ENCODE data around the gene ARL8A.
"Not testable (repeated sequence)": the region's sequence is repeated elsewhere in the genome, so short reads cannot be mapped to it uniquely, and the experiment has no call there.

The ARL8A gene

GRCh38 chr1:202144402-202145067 is at the start of gene ARL8A:
TSS of gene ARL8A (minus strand) at chr1:202144737. CDS start at chr1:202144572, 165 bp downstream.
- DNase-seq = no peak

- DNase-seq = no peak
These were observed 49.8 kb upstream of the ARL8A start for GRCh38 chr1:202194328-202194648.

DNA sequence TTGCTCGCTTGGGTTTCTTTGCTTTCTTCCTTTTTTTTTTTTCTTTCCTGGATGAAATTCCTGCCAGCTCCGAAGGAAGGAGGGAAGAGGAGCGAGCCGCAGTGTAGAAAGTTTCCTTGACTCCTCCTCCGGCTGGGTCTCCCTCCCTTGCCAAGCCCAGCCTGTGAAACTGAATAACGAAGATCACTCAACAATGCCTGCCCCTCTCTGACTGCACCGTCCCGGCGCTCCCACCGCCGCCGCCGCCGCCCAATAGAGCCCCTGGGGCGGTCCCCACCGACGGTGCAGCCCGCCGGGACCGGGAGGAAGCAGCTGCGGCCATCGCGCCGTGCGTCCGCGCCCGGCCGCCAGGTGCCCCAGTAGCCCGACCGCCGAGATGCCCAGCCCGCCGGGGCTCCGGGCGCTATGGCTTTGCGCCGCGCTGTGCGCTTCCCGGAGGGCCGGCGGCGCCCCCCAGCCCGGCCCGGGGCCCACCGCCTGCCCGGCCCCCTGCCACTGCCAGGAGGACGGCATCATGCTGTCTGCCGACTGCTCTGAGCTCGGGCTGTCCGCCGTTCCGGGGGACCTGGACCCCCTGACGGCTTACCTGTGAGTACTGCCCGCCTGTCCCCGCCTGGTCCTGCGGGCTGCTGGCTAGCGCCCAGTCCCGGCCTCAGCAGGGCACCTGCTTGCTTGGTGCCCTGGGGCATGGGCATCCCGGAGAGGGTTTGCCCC is 49.2 kb upstream of the ARL8A start, which contains the start of gene LGR6:
LGR6 (plus strand) TSS at position 186 of the 714 bp plus-strand sequence; CDS start at position 377, 191 bp downstream.
- DNase-seq = no peak

- no peak for DNase-seq
These were observed 48.5 kb upstream of the ARL8A start for GRCh38 chr1:202192770-202193613.

DNA sequence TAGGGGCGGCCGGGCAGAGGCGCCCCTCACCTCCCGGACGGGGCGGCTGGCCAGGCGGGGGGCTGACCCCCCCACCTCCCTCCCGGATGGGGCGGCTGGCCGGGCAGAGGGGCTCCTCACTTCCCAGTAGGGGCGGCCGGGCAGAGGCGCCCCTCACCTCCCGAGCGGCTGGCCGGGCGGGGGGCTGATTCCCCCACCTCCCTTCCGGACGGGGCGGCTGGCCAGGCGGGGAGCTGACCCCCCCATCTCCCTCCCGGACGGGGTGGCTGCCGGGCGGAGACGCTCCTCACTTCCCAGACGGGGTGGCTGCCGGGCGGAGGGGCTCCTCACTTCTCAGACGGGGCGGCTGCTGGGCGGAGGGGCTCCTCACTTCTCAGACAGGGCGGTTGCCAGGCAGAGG is 46.9 kb upstream of the ARL8A start:
- not testable (repeated sequence) for DNase-seq

GRCh38 chr1:202189918-202190715 is 45.6 kb upstream of the ARL8A start:
- DNase-seq = no peak

DNA sequence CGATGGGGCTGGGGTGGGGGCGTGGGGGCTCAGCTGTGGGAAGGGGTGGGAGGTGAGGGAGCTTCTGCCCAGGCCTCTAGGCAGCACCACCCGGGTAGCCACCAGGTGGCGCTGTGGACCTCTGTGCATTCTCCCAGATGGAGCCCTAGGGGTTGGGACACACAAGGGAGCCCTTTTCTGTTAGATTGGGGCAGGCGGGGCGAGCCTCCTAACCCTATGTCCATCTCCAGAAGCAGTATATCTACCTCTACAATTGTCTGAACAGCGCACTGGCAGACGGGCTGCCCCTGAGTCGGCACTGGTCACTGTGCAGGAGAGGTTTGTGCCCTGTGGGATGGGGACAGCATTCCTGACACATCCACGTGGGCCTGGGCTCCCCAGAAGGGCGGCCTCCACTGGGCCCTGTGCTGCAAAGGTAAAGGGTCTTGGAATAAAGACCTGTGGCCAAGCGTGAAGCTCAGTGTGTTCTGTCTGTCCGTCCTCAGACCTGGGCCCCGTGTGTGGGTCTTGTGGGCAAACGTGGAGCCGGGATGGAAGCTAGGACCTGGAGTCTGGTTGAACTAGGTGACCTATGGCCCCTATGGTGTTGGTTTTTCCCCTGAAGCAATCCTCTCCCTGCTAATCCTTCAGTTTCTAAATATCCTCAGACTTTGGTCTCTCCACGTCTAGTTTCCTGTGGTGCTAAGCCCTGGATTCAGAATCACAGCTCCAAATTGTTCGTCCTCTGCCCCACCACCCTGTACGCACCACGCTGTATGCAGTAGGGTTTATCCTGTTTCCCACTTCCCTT is 44.7 kb upstream of the ARL8A start:
- no peak for DNase-seq

- DNase-seq = no peak
These were observed 43.3 kb upstream of the ARL8A start for GRCh38 chr1:202187697-202188407.

DNA sequence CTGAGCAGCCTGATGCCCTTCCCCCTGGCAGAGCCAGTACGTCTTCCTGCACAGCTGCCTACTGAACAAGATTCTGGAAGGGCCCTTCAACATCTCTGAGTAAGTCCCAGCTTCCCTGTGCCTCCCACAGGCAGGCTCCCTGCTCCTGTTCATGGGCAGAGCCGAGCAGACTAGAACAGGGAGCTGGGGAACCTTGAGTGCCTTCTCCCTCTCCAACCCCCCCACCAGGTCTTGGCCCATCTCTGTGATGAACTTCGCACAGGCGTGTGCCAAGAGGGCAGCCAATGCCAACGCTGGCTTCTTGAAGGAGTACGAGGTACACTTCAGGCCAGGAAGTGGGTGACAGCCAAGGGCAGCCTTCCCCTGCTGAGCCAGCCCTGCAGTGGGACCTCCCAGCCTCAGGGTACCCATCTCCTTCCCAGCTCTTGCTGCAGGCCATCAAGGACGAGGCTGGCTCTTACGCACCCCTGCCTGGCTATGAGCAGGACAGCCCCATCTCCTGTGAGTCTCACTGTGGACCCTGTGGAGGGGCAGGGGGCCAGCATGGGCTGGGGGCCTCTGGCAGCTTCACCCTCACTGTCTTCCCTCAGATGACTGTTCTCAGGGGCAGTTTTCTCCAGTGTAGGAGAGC is 42.6 kb upstream of the ARL8A start:
- no peak for DNase-seq

- no peak for DNase-seq
These were observed 41.8 kb upstream of the ARL8A start for GRCh38 chr1:202186327-202186726.

DNA sequence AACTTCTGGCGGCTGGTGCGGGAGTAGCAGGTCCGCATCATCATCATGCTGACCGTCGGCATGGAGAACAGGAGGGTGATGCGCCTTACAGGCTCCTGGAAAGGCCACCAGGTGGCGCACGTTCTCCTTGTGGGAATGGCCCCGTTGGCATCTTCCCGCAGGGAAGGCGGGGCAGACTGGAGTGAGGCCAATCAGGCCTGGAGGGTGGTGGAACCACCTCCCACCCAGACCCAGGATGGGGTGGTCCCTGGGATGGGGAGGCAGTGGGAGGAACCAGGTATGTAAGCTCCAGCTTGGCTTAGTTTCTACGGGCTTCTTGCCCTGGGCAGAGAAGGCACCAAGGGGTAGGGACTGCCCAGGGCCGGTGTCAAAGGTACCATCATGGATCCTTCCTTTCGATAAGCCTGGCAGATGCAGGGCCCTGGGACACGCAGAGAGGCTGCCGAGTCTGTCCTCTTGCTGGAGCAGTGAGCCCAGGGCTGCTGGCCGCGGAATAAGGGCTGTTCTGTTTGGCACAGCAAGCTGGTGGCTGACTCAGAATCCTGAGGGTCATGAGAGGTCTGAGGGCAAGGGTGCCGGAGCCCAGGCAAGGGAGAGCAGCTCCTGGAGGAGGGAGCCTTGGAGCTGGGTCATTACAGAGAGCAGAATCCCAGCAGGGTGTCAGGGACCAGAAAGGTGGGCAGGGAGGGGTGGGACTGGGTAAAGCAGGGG is 40.4 kb upstream of the ARL8A start:
- no peak for DNase-seq

GRCh38 chr1:202182040-202182877 is 37.7 kb upstream of the ARL8A start:
- no peak for DNase-seq

DNA sequence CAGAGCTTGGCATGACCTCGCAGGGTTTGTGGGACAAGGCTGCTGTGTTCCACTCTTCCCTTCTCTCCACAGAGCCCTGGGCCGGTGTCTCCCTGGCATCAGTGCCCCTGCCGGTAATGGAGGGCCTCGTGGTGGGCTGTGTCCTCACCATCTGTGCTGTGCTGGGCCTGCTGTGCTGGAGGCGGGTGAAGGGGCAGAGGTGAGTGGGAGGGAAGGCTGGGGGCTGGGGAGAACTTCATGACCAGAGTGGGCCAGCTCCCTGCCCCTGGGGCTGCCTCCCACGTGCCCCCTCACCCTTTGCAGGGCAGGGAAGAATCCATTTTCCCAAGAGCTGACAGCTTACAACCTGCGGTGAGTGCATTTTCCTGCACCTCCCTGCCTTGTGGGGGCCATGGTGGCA is 37.0 kb upstream of the ARL8A start:
- DNase-seq = no peak

GRCh38 chr1:202180751-202181139 is 36.2 kb upstream of the ARL8A start:
- DNase-seq = not testable (repeated sequence)

DNA sequence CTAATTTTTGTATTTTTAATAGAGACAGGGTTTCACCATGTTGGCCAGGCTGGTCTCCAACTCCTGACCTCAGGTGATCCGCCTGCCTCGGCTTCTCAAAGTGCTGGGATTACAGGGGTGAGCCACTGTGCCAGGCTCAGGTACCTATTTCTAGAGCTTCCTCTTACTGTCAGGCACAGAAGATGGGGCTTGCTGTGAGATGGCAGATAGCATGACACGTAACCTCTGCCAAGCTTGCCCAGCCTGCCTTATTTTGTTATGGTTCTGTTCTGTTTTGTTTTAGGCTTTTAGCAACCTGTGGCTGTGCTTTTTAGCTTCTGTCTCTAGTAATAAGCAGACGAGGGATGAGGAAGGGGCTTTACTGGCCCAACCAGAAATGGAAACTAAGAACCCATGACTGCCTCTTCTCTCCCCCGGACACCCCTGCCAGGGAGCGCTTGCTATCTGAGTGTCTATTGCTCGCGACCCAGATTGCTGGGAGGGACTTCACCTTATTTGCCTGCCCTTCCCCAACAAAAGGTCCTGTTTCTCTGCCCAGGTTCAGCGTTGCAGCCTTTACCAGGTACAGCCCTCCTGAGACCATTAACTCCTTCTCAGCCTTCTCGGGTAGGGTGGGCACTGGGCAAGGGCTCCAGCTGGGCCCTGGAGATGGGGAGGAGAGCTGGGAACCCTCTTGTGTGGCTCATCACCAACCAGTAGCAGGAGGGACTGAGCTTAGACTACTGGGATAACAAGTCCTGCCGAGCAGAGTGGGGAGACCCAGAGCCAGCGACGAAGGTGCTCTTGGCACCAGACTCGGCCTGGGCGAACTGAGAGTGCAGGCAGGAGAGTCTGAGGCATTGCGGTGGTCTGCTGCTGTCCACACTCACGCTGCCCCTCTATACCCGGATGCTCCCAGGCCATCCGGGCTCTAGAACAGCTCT is 35.6 kb upstream of the ARL8A start:
- DNase-seq = no peak

GRCh38 chr1:202176949-202177927 is 32.7 kb upstream of the ARL8A start:
- DNase-seq = no peak

GRCh38 chr1:202173993-202174392 is 29.5 kb upstream of the ARL8A start:
- DNase-seq = no peak
